Omental fat pad (tissue), 4 donors: ENCODE results near the gene WDFY4. TPM values are rescaled to one million over a fixed set of nuclear protein-coding genes. Genes with fewer than 3 reads are reported as not detected.

Experiments
- ATAC-seq: fragments of 150-250 bp; one replicate; pipeline ENCODE4 v1.9.1; 2016; ENCODE audit warnings: mild to moderate bottlenecking, moderate library complexity; ENCODE audit not compliant: low FRiP score
- DNase-seq: peaks from one replicate; pipeline ENCODE4 v3.0.0-alpha.2; 2019; ENCODE audit warnings: low spot score
- CTCF ChIP-seq, 3 donors: fragments of 450-650 bp; IDR thresholded peaks; one replicate each; pipeline ENCODE4 v1.5.1; 2016 to 2017; ENCODE audit warnings: antibody characterized with exemption in 3 of 3, mild to moderate bottlenecking in 3 of 3, moderate library complexity in 2 of 3
- total RNA-seq, 4 donors: library from RNA; depleted of rRNA; stranded (reverse); fragments of >200 nt; gene quantifications; one replicate each; pipeline ENCODE4 v1.1.0, GENCODE V29; 2016

Gene WDFY4
- total RNA-seq, 4 donors from 2014 or later, result 6.8 to 21.4 (median 10.5) TPM

- DNase-seq (no peak), ATAC-seq (no peak)
- no peak for TF ChIP-seq CTCF (IDR thresholded peaks at IDR 0.05)
Observed at GRCh38 chr10:48957361-48958151, 272.9 kb downstream of the WDFY4 start.

- no peak for DNase-seq
- ATAC-seq, result no peak
- TF ChIP-seq CTCF (IDR thresholded peaks at IDR 0.05), result no peak
Observed at GRCh38 chr10:48958598-48959190, 274.0 kb downstream of the WDFY4 start.

- no peak for ATAC-seq
- DNase-seq, result no peak
- TF ChIP-seq CTCF (IDR thresholded peaks at IDR 0.05), result no peak
Observed at GRCh38 chr10:48964038-48964437, 279.4 kb downstream of the WDFY4 start.

- TF ChIP-seq CTCF (IDR thresholded peaks at IDR 0.05), result no peak
- DNase-seq, result no peak
- ATAC-seq, result no peak
Observed at GRCh38 chr10:48965460-48965859, 280.8 kb downstream of the WDFY4 start.

GRCh38 chr10:48968036-48968435 is 283.4 kb downstream of the WDFY4 start:
- no peak for ATAC-seq
- no peak for DNase-seq
- no peak for TF ChIP-seq CTCF (IDR thresholded peaks at IDR 0.05)

- DNase-seq (no peak), ATAC-seq (no peak)
- TF ChIP-seq CTCF (IDR thresholded peaks at IDR 0.05), result no peak
Observed at GRCh38 chr10:48970046-48970445, 285.4 kb downstream of the WDFY4 start.

- ATAC-seq, result no peak
- DNase-seq, result no peak
- no peak for TF ChIP-seq CTCF (IDR thresholded peaks at IDR 0.05)
Observed at GRCh38 chr10:48970654-48971053, 286.0 kb downstream of the WDFY4 start.
